Measurements from ENCODE around the gene RASL12.
"Not testable (repeated sequence)": the region's sequence is repeated elsewhere in the genome, so short reads cannot be mapped to it uniquely, and the experiment has no call there.

The RASL12 gene, protein sequence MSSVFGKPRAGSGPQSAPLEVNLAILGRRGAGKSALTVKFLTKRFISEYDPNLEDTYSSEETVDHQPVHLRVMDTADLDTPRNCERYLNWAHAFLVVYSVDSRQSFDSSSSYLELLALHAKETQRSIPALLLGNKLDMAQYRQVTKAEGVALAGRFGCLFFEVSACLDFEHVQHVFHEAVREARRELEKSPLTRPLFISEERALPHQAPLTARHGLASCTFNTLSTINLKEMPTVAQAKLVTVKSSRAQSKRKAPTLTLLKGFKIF
- total RNA-seq, result 0 to 0.18 (median 0.04) reads per million in 4 experiments

- DNase-seq, result no peak
These were observed at the start of gene RASL12 for GRCh38 chr15:65067645-65068402. Gene RASL12 (minus strand): TSS chr15:65067991. CDS start chr15:65067835, 156 bp downstream.

DNA sequence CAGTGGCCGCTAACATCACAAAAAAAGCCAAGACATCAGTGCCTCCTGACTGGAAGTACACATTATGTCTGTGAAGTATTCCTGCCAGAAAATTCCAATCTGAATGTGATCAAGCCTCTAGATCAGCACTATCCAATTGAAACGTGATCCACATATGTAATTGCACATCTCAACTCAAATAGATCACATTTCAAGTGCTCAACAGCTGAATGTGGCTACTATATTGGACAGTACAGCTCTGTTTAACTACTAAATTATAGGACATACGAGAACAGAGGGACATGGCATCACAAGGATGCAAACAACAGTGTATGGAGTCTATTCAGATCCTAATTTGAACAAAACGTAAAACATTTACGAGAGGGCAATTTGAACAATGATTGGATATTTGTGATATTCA, 47.8 kb upstream of the RASL12 start:
- no peak for DNase-seq

DNA sequence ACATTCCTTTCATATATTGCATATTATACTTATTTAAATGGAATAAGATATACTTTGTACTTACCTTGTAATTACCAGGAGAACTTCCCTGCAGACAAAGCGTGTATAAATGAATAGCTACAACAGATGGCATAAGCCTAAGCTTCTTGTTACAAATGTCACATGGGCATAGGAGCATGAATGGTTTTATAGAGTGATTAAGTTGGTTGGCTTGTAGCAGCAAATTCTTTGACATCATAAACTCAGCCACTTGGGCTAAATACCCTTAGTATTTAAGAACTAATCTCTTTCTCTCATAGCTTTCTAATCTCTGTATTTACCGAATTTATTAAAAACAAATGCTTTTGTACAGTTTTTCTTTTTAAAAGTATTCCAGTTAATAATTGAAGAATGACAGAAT, 47.3 kb upstream of the RASL12 start, which contains the start of gene UBAP1L:
Gene UBAP1L, minus strand, starts transcription at position 115 of the 400 bp plus-strand sequence. CDS start 8,985 bp downstream, outside the sequence.
- no peak for DNase-seq

DNA sequence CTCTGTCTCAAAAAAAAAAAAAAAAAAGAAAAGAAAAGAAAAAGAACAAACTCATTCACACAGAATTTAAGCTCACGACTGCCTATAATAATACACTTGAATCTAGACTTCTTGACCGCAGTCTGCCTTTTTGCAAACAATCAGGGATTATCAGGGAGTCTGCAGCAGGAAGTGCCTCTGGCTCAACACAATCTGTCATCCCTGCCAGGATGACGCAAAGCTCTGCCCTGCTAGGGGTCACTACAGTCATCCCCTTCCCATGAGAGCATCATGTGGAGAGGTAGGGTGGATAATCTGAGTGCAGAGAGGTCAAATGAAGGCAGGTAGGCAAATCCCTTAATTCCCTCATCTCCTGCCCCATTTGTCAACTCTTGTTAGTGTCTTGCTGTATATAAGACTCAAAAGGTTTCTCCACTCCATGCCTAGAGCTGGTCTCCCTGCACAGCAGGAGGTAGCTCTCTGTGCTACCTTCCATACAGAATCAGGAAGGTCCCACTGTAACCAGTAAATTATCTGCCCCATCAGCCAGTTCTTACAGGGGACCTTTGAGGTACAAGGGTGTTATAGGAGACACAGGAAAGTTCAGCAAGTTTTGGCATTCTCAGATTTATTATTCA, 43.0 kb upstream of the RASL12 start:
- DNase-seq, result no peak

DNA sequence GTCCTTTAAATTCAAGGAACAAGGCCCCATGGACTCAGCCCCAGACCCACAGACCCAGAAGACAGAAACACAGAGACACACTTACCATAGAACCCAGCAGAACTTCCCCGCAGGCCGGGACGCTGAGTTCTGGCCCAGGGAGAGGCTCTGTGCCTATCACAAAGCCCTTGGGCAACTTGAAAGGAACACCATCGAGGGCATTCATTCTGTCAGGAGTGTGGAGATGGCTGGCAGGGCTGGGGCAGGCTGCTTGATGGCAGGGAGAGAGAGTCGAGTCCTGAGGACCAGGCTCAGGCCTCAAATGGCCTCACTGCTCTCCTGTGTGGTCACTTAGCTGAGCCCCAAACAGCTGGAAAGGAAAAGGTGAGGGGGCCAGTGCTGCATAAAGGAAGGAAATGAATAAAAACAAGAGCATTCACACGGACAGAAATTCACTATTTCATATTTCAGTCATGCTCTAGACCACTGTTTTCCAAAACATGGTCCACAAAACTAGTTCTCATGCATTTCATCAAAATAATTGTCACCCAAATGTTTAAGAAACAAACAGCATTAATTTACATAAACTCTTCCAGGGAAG, 38.3 kb upstream of the RASL12 start:
- no peak for DNase-seq

GRCh38 chr15:65105038-65105437, 37.2 kb upstream of the RASL12 start:
- DNase-seq, result no peak

DNA sequence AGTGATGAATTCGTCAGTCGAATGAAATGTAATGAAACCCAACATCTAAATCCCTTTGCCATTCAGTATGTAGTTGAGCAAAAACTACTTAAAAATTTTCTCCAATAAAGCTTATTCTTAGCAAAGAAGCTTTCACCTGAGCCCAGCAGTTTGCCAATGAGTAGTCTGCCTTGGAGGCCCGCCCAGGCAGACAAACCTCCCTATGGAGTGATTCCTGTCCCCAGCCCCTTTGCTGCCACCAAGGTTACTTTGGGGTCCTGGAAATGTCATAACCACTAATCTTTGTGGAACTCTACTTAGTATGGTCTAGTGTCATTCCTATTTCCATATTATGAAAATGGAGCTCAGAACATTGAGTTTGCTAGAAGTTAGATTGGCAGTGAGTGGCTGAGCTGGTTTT, 35.1 kb upstream of the RASL12 start:
- DNase-seq, result no peak

- no peak for DNase-seq
These were observed 34.3 kb upstream of the RASL12 start for GRCh38 chr15:65101891-65102708.

- DNase-seq, result peak; percentile 10
These were observed 33.7 kb upstream of the RASL12 start for GRCh38 chr15:65101411-65101890.

GRCh38 chr15:65100442-65100841, 32.7 kb upstream of the RASL12 start:
- DNase-seq, result no peak

GRCh38 chr15:65099801-65100200, 32.0 kb upstream of the RASL12 start:
- DNase-seq, result not testable (repeated sequence)

- no peak for DNase-seq
These were observed 31.5 kb upstream of the RASL12 start for GRCh38 chr15:65099336-65099735.

- DNase-seq, result no peak
These were observed 30.0 kb upstream of the RASL12 start for GRCh38 chr15:65097651-65098263.

- no peak for DNase-seq
These were observed 28.9 kb upstream of the RASL12 start for GRCh38 chr15:65096481-65097385.

DNA sequence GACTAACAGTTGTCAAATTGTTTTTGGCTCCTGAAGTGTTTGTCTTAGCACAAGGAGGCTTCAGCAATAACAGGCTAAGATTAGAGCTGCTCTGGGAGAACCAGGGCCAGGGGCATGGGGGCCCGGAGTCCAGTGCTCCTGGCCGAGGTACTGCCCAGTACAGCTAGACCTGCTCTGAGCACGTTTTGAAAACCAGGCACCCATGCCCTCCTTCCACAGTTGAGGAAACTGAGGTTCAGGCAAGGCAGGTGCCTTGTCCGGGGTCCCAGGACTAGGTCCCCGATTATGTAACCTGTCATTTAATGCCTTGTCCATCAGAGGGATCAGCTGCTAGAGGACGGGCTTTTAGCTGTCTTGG, 27.9 kb upstream of the RASL12 start:
- DNase-seq, result no peak

DNA sequence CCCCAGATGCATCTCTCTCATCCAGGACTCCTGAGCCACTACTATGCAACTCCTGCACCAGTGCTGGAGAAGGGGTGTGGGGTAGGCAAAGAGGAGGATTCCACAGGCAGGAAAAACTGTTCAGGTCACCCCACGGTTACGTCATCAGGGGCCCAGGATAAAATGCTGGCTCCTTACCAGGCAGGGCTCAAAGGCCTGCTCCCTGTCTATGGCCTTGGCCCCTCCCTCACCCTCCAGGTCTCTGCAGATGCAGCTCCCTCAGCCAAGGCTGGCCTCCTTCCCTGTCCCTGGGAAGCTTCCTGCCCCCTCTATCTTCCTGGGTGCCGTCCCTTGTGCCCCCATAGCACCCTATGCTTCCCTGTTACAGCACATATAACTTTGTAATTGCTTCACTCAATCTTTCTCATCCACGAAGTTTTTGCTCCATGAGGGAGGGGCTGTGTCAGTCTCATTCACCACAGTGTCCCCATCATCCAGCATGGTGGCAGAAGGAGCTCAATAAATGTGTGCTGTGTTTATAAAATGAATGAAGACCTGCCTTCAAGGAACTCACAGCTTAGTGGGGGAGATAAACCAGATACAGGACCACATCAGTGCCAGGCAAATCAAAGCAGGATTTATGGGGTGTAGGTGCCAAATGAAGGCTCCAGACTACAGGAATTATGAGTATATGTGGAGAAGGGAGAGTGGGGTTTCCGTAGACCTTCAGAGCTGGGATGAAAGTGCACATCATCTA, 27.4 kb upstream of the RASL12 start:
- DNase-seq, result no peak

DNA sequence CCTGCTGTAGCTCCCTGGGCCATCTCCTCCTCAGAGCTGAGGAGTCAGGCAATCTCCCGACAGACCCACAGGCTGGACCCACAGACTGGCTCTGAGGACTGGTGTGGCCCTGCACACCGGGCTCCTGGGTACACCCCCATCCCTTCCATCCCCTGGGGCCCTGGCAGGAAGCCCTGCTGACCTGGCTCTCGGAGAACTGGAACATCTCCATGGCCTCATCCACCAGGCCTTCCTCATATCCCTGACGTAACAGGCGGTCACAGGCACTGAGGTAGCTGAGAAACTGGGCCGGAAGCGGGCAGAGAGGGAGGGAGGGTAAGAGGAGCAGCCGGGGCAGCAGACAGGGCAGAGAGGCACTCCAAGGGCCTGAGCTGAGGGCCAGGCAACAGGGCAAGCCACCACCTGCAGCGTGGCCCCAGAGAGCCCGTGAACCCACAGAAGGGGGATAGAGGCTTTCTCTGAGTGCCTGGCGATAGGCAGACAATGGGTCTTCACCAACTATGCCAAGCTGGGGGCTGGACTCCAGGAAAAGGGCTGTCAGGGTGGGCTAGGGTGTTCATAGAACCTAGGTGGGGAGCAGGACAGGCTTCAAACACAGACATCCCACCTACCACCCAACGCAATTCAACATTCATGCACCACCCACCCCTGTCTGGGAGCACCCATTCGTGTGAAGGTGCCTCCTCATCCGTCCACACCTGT, 26.7 kb upstream of the RASL12 start:
- no peak for DNase-seq

- not testable (repeated sequence) for DNase-seq
These were observed 26.0 kb upstream of the RASL12 start for GRCh38 chr15:65093793-65094170.

All from effector CD8-positive, alpha-beta T cell (primary cell).